Measurements from ENCODE around the gene STX1B.
"Not testable (repeated sequence)": the region's sequence is repeated elsewhere in the genome, so short reads cannot be mapped to it uniquely, and the experiment has no call there.

DNA sequence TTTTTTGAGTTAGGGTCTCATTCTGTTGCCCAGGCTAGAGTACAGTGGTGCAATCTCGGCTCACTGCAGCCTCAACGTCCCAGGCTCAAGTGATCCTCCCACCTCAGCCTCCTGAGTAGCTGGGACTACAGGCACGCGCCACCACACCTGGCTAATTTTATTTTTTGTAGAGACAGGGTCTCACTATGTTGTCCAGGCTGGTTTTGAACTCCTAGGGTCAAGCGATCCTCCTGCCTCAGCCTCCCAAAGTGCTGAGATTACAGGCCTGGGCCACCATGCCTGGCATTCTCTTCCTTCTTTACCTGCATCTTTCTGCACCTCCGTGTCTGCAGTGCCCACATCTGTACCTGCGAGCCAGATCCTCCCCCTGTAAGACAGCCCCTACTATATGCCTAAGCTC lies 1.4 kb upstream of the STX1B start:
- TF ChIP-seq, protein P1, sequence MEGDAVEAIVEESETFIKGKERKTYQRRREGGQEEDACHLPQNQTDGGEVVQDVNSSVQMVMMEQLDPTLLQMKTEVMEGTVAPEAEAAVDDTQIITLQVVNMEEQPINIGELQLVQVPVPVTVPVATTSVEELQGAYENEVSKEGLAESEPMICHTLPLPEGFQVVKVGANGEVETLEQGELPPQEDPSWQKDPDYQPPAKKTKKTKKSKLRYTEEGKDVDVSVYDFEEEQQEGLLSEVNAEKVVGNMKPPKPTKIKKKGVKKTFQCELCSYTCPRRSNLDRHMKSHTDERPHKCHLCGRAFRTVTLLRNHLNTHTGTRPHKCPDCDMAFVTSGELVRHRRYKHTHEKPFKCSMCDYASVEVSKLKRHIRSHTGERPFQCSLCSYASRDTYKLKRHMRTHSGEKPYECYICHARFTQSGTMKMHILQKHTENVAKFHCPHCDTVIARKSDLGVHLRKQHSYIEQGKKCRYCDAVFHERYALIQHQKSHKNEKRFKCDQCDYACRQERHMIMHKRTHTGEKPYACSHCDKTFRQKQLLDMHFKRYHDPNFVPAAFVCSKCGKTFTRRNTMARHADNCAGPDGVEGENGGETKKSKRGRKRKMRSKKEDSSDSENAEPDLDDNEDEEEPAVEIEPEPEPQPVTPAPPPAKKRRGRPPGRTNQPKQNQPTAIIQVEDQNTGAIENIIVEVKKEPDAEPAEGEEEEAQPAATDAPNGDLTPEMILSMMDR (IDR thresholded peaks at IDR 0.05; ENCODE audit: insufficient read depth, low read depth, low read length), result not testable (repeated sequence)
- not testable (repeated sequence) for TF ChIP-seq EZH2 (IDR thresholded peaks at IDR 0.05; ENCODE audit: insufficient read depth, low read length)

Measured in astrocyte (in vitro differentiated cells and primary cell).